Hepatocyte (in vitro differentiated cells): ENCODE data around the gene SEPTIN5. TPM values are rescaled to one million over a fixed set of nuclear protein-coding genes. Genes with fewer than 3 reads are reported as not detected.

Source experiments
- DNase-seq: peaks from one replicate; pipeline ENCODE4 v3.0.0-alpha.2; 2016; ENCODE audit warnings: low spot score
- H2AFZ ChIP-seq: fragments of 200-600 bp; sonication (generic); 2 replicates; pipeline ENCODE4 v1.6.0; 2016; ENCODE audit warnings: antibody characterized with exemption, mild to moderate bottlenecking
- H3K27ac ChIP-seq: fragments of 200-600 bp; sonication (generic); 2 replicates; pipeline ENCODE4 v1.5.1; 2016; ENCODE audit warnings: mild to moderate bottlenecking
- H3K27me3 ChIP-seq: fragments of 200-600 bp; sonication (generic); 2 replicates; pipeline ENCODE4 v1.6.1; 2016
- H3K36me3 ChIP-seq: fragments of 200-600 bp; sonication (generic); replicated peaks from 2 replicates; pipeline ENCODE4 v1.5.1; 2016; ENCODE audit warnings: low read depth; ENCODE audit not compliant: insufficient read depth
- H3K4me1 ChIP-seq: fragments of 200-600 bp; sonication (generic); 2 replicates; pipeline ENCODE4 v1.5.1; 2016; ENCODE audit warnings: mild to moderate bottlenecking, moderate library complexity; ENCODE audit not compliant: insufficient read depth
- H3K4me2 ChIP-seq: fragments of 200-600 bp; sonication (generic); 2 replicates; pipeline ENCODE4 v1.6.0; 2016
- H3K4me3 ChIP-seq: fragments of 200-600 bp; sonication (generic); 2 replicates; pipeline ENCODE4 v1.5.1; 2016; ENCODE audit warnings: mild to moderate bottlenecking
- H3K79me2 ChIP-seq: fragments of 200-600 bp; sonication (generic); 2 replicates; pipeline ENCODE4 v1.6.0; 2017; ENCODE audit warnings: mild to moderate bottlenecking
- H3K9me2 ChIP-seq: fragments of 200-600 bp; sonication (generic); replicated peaks from 2 replicates; pipeline ENCODE4 v1.6.0; 2017; ENCODE audit warnings: mild to moderate bottlenecking; ENCODE audit not compliant: insufficient read depth
- H3K9me3 ChIP-seq: fragments of 200-600 bp; sonication (generic); 2 replicates; pipeline ENCODE4 v1.5.1; 2016; ENCODE audit warnings: low read depth, mild to moderate bottlenecking
- H4K20me1 ChIP-seq: fragments of 200-600 bp; sonication (generic); 2 replicates; pipeline ENCODE4 v1.6.0; 2016; ENCODE audit warnings: mild to moderate bottlenecking; ENCODE audit not compliant: insufficient read depth, poor library complexity, severe bottlenecking
- EZH2 ChIP-seq: fragments of 200-600 bp; sonication (generic); IDR thresholded peaks from 2 replicates; pipeline ENCODE4 v1.6.1; 2016; ENCODE audit warnings: antibody characterized with exemption, mild to moderate bottlenecking, borderline replicate concordance
- EZH2phosphoT487 ChIP-seq: fragments of 200-600 bp; sonication (generic); IDR thresholded peaks from one replicate; pipeline ENCODE4 v1.6.1; 2018; ENCODE audit warnings: antibody characterized with exemption, mild to moderate bottlenecking, low read depth, moderate library complexity; ENCODE audit not compliant: unreplicated experiment, severe bottlenecking
- WGBS: methylation state at CpG from one replicate; pipeline ENCODE4 v1.1.6; 2016; ENCODE audit warnings: low lambda C conversion rate; ENCODE audit errors: missing lambda C conversion rate; 5-methylcytosine and 5-hydroxymethylcytosine counted together
- polyA plus RNA-seq: library from polyadenylated mRNA; unstranded; fragments of >200 nt; fragmentation: Nextera tagmentation; extraction: Ambion mirVana; gene quantifications from 2 replicates; pipeline ENCODE4 v1.2.1, GENCODE V29; 2016
- total RNA-seq: library from RNA; depleted of rRNA; stranded (reverse); fragments of >200 nt; gene quantifications from 2 replicates; pipeline ENCODE4 v1.2.3, GENCODE V29; 2014
- TF ChIP-seq, protein P1 (sequence below): fragments of 200-600 bp; sonication (generic); IDR thresholded peaks from 2 replicates; pipeline ENCODE4 v1.5.1; 2016; ENCODE audit warnings: antibody characterized with exemption, mild to moderate bottlenecking; ENCODE audit not compliant: poor library complexity

SEPTIN5 gene
- total and polyA plus RNA-seq, 2 experiments from 2014 or later = 9.4 to 10.0 TPM

DNA sequence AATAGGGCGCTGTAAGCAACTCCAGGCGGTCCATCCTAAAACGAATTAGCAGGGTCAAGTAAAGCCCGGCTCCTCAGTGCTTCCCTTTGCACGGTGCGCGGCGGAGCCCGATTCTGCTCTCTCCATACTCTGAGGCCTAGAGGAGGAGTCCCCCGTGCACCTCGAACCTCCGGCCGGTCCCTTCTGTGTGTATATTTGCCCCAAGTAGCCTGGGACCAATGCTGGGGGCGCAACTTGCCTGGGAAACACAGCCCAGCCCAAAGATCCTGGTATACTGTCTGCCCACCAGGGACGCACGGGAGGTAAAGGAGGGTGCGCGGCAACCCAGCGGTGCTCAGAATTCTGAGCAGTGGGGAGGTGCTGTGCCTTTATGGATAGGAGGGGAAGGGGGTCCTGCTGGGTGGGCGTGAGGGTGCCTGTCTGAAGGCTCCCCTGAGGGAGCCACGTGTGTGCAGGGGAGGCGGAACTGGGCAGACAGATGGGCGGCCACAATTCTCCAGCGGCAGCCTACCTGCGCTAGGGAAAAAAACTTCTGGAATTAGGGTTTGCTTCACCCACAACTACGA lies 41.5 kb downstream of the SEPTIN5 start:
- Histone ChIP-seq H3K9me2 (no peaks in the 10 kb centered on the region), H3K4me3 (no peak overlapping the region), H3K9me3 (no peaks in the 10 kb centered on the region), H3K4me1 (peaks cover 13% of the 10 kb centered on the region), H3K4me2 (peak overlapping the region; percentile 67), H3K36me3 (no peaks in the 10 kb centered on the region), H3K79me2 (no peaks in the 10 kb centered on the region), H2AFZ (no peak overlapping the region), H3K27ac (no peak overlapping the region), H3K27me3 (peaks cover 86% of the 10 kb centered on the region), H4K20me1 (peaks cover 6% of the 10 kb centered on the region)
- WGBS = 14% methylated on average over 22 of the region's 26 CpGs
- no peak for TF ChIP-seq EZH2phosphoT487
- peak; percentile 92 for TF ChIP-seq EZH2
- DNase-seq = no peak

DNA sequence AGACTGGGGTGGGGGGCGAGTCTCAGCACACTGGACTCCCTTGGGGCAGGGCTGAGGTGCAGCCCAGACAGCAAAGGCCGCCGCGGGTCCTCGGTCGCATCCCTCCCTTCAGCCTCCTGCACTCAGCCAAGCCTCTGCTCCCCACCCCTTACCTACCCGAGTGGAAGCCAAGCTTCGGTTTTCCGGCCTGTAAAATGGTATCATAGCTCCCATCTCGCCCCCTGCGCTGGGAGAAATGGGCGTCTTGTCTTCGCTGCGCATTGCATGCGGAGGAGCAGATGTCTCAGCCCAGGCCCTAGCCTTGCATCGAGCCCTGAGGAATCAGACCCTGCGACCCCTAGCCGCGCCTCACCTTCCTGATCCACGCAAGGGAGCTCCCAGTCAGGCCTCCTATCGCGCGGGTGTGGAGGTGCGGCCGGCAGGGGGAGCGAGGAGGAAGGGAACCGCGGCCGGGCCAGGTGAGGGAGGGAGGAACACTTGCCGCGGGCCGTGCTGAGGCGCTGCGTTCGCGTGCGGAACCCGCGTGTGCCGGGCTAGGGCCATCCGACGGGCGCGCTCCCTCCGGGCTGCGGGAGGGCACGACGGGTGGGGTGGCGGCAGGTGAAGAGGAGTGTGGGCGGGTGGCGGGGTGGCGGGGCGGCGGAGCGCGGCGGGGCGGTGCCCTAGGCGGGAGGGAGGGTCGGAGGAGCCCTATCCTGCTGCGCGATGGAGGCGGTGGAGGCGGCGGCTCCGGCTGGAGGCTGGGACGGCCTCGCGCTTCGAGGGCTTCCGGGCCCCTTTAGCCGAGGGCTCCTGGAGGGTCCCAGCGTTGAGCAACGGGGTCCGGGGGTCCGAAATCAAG lies 42.2 kb downstream of the SEPTIN5 start:
- no peak overlapping the region for H2AFZ ChIP-seq
- H3K9me3 ChIP-seq = no peaks in the 10 kb centered on the region
- peaks cover 91% of the 10 kb centered on the region for H3K27me3 ChIP-seq
- H3K27ac ChIP-seq = no peak overlapping the region
- peak; percentile 79 for DNase-seq
- H3K9me2 ChIP-seq = no peaks in the 10 kb centered on the region
- no peak overlapping the region for H3K4me3 ChIP-seq
- H3K79me2 ChIP-seq = no peaks in the 10 kb centered on the region
- TF ChIP-seq EZH2 (peak; percentile 54), EZH2phosphoT487 (peak; percentile 24)
- TF ChIP-seq, protein P1, sequence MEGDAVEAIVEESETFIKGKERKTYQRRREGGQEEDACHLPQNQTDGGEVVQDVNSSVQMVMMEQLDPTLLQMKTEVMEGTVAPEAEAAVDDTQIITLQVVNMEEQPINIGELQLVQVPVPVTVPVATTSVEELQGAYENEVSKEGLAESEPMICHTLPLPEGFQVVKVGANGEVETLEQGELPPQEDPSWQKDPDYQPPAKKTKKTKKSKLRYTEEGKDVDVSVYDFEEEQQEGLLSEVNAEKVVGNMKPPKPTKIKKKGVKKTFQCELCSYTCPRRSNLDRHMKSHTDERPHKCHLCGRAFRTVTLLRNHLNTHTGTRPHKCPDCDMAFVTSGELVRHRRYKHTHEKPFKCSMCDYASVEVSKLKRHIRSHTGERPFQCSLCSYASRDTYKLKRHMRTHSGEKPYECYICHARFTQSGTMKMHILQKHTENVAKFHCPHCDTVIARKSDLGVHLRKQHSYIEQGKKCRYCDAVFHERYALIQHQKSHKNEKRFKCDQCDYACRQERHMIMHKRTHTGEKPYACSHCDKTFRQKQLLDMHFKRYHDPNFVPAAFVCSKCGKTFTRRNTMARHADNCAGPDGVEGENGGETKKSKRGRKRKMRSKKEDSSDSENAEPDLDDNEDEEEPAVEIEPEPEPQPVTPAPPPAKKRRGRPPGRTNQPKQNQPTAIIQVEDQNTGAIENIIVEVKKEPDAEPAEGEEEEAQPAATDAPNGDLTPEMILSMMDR = peak; percentile 46
- H4K20me1 ChIP-seq = peaks cover 6% of the 10 kb centered on the region
- H3K4me1 ChIP-seq = peaks cover 10% of the 10 kb centered on the region
- 9% methylated on average over 38 of the region's 76 CpGs for whole genome bisulfite sequencing
- no peaks in the 10 kb centered on the region for H3K36me3 ChIP-seq
- H3K4me2 ChIP-seq = peak overlapping the region; percentile 79

DNA sequence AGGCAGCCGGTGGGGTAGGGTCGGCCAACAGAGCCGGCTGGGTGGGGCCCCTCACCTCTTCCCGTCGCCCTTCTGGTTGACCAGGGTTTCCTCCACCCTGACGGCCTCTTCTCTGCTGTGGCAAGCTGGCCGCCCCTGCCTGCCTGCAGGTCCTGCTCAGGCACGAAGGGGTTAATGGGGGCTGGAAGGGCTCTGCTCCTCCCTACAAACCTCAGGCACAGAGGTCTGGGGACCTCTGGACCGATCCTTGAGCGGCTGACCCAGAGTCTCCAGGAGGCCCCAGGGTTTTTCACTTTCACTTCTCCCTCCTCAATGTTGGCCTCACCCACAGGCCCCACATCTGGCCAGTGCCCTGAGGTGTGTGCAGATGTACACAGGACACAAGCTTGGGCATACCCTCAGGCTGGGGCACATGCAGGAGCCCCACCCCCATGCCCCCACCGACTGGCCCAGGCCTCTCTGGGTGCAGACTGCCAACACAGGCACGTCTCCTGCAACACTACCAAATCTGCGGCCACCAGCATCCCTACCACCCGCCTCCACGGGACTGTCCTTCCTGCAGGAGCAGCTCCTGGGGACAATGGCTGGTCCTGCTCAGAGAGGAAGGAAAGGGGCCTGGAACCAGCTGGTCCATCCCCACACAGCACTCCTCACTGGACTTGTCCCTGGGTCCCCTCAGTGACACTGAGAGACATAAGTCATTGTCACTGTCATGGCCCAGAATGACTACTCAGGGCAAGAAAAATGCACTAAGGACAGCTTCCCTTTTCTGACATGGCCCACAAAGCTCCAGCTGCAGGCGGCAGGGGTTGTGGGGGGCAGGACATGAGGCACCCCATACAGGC lies 43.1 kb downstream of the SEPTIN5 start:
- Histone ChIP-seq H3K9me2 (no peaks in the 10 kb centered on the region), H3K4me3 (no peak overlapping the region), H3K36me3 (no peaks in the 10 kb centered on the region), H3K79me2 (no peaks in the 10 kb centered on the region), H3K27ac (no peak overlapping the region), H4K20me1 (peaks cover 6% of the 10 kb centered on the region), H3K4me2 (peak overlapping the region; percentile 79), H3K4me1 (peaks cover 10% of the 10 kb centered on the region), H3K27me3 (peaks cover 93% of the 10 kb centered on the region), H3K9me3 (no peaks in the 10 kb centered on the region), H2AFZ (no peak overlapping the region)
- 25% methylated on average over 14 of the region's 16 CpGs for WGBS
- TF ChIP-seq, protein P1 = no peak
- TF ChIP-seq EZH2 (no peak), EZH2phosphoT487 (peak; percentile 31)
- no peak for DNase-seq
